Esophagus (tissue), 2 donors: ENCODE measurements around the gene CUBN. TPM values are rescaled to one million over a fixed set of nuclear protein-coding genes. Genes with fewer than 3 reads are reported as not detected.

Experiments used
- H3K27ac ChIP-seq, 2 donors: one replicate each; pipeline ENCODE4 v1.5.1; 2013; ENCODE audit warnings: low read depth in 2 of 2, mild to moderate bottlenecking in 2 of 2, inconsistent platforms in 1 of 2, low read length in 1 of 2, moderate library complexity in 1 of 2
- H3K27me3 ChIP-seq, 2 donors: one replicate each; pipeline ENCODE4 v1.6.1; 2013; ENCODE audit warnings: low read length in 2 of 2, control low read depth in 1 of 2, mild to moderate bottlenecking in 1 of 2; ENCODE audit not compliant: insufficient read depth in 2 of 2, control insufficient read depth in 1 of 2
- H3K36me3 ChIP-seq, 2 donors: one replicate each; pipeline ENCODE4 v1.6.1; 2013; ENCODE audit warnings: low read length in 1 of 2; ENCODE audit not compliant: control insufficient read depth in 2 of 2, insufficient read depth in 2 of 2
- H3K4me1 ChIP-seq, 2 donors: one replicate each; pipeline ENCODE4 v1.6.1; 2013; ENCODE audit warnings: low read length in 1 of 2; ENCODE audit not compliant: control insufficient read depth in 2 of 2, insufficient read depth in 2 of 2
- H3K4me3 ChIP-seq, 2 donors: one replicate each; pipeline ENCODE4 v1.5.1; 2013; ENCODE audit warnings: low read length in 2 of 2, mild to moderate bottlenecking in 2 of 2, low read depth in 1 of 2, moderate library complexity in 1 of 2
- H3K9me3 ChIP-seq, 2 donors: one replicate each; pipeline ENCODE4 v1.6.1; 2013; ENCODE audit warnings: mild to moderate bottlenecking in 2 of 2, low read depth in 1 of 2, low read length in 1 of 2, moderate library complexity in 1 of 2; ENCODE audit not compliant: control insufficient read depth in 2 of 2, insufficient read depth in 1 of 2
- WGBS, 2 donors: extraction: QIAGEN DNeasy Blood & Tissue Kit; methylation state at CpG; one replicate each; pipeline ENCODE4 v1.1.7; 2013; 5-methylcytosine and 5-hydroxymethylcytosine counted together
- polyA plus RNA-seq, 2 donors: library from polyadenylated mRNA; stranded (reverse); fragments of 200-250 nt; gene quantifications; one replicate each; pipeline ENCODE4 v1.2.3, GENCODE V29; 2013
- donor health status: healthy with polysubstance abuse.
- donor health status: Bipolar disorder and iron deficiency.

The CUBN gene
- polyA plus RNA-seq, 2 donors = 0.16 to 0.22 TPM

- Histone ChIP-seq H3K4me1 (no peaks in the 10 kb centered on the region), H3K9me3 (no peaks in the 10 kb centered on the region), H3K27me3 (no peaks in the 10 kb centered on the region), H3K4me3 (no peak overlapping the region), H3K27ac (no peak overlapping the region), H3K36me3 (no peaks in the 10 kb centered on the region)
- WGBS, 2 donors = 70% methylated on average over 5 of the region's 5 CpGs
Measured at GRCh38 chr10:17144757-17145156, 15.1 kb upstream of the CUBN start.

- H3K4me1 ChIP-seq = no peaks in the 10 kb centered on the region
- no peak overlapping the region for H3K4me3 ChIP-seq
- 93 to 96% methylated on average over 2 of the region's 2 CpGs for WGBS, 2 donors
- H3K36me3 ChIP-seq = no peaks in the 10 kb centered on the region
- H3K9me3 ChIP-seq = no peaks in the 10 kb centered on the region
- H3K27ac ChIP-seq = no peak overlapping the region
- H3K27me3 ChIP-seq = no peaks in the 10 kb centered on the region
Measured at GRCh38 chr10:17144032-17144431, 14.4 kb upstream of the CUBN start.

GRCh38 chr10:17143055-17143690 lies 13.6 kb upstream of the CUBN start:
- WGBS, 2 donors = 73 to 80% methylated on average over 3 of the region's 3 CpGs
- no peak overlapping the region for H3K27ac ChIP-seq
- no peak overlapping the region for H3K4me3 ChIP-seq
- no peaks in the 10 kb centered on the region for H3K9me3 ChIP-seq
- no peaks in the 10 kb centered on the region for H3K36me3 ChIP-seq
- no peaks in the 10 kb centered on the region for H3K27me3 ChIP-seq
- H3K4me1 ChIP-seq = no peaks in the 10 kb centered on the region

GRCh38 chr10:17141504-17142229 lies 12.1 kb upstream of the CUBN start:
- H3K36me3 ChIP-seq = no peaks in the 10 kb centered on the region
- WGBS, 2 donors = 73 to 88% methylated on average over 1 of the region's 1 CpG
- H3K27ac ChIP-seq = no peak overlapping the region

GRCh38 chr10:17140386-17140761 lies 10.8 kb upstream of the CUBN start:
- H3K9me3 ChIP-seq = no peaks in the 10 kb centered on the region
- no peaks in the 10 kb centered on the region for H3K36me3 ChIP-seq
- no peak overlapping the region for H3K4me3 ChIP-seq

More at GRCh38 chr10:17141504-17142229, 12.1 kb upstream of the CUBN start:
- H3K4me1 ChIP-seq = no peaks in the 10 kb centered on the region
- H3K4me3 ChIP-seq = no peak overlapping the region
- no peaks in the 10 kb centered on the region for H3K9me3 ChIP-seq
- H3K27me3 ChIP-seq = no peaks in the 10 kb centered on the region

GRCh38 chr10:17138460-17139042 lies 8.9 kb upstream of the CUBN start:
- H3K9me3 ChIP-seq = no peaks in the 10 kb centered on the region
- no peaks in the 10 kb centered on the region for H3K27me3 ChIP-seq
- H3K4me3 ChIP-seq = no peak overlapping the region
- no peaks in the 10 kb centered on the region for H3K36me3 ChIP-seq
- no peak overlapping the region for H3K27ac ChIP-seq
- 32 to 44% methylated on average over 5 of the region's 5 CpGs for WGBS, 2 donors
- no peaks in the 10 kb centered on the region for H3K4me1 ChIP-seq

More at GRCh38 chr10:17140386-17140761, 10.8 kb upstream of the CUBN start:
- Histone ChIP-seq H3K4me1 (no peaks in the 10 kb centered on the region), H3K27me3 (no peaks in the 10 kb centered on the region), H3K27ac (no peak overlapping the region)

GRCh38 chr10:17134737-17135260 lies 5.2 kb upstream of the CUBN start:
- Histone ChIP-seq H3K27ac (no peak overlapping the region), H3K27me3 (no peaks in the 10 kb centered on the region), H3K9me3 (no peaks in the 10 kb centered on the region), H3K36me3 (no peaks in the 10 kb centered on the region), H3K4me3 (no peak overlapping the region), H3K4me1 (no peaks in the 10 kb centered on the region)

- no peaks in the 10 kb centered on the region for H3K36me3 ChIP-seq
- no peak overlapping the region for H3K27ac ChIP-seq
- H3K4me3 ChIP-seq = no peak overlapping the region
- H3K4me1 ChIP-seq = no peaks in the 10 kb centered on the region
- no peaks in the 10 kb centered on the region for H3K9me3 ChIP-seq
- no peaks in the 10 kb centered on the region for H3K27me3 ChIP-seq
- WGBS, 2 donors = 89 to 100% methylated on average over 2 of the region's 2 CpGs
Measured at GRCh38 chr10:17134282-17134681, 4.7 kb upstream of the CUBN start.

- WGBS, 2 donors = 85 to 87% methylated on average over 3 of the region's 3 CpGs
- no peaks in the 10 kb centered on the region for H3K9me3 ChIP-seq
- H3K4me1 ChIP-seq = no peaks in the 10 kb centered on the region
- no peak overlapping the region for H3K4me3 ChIP-seq
- no peak overlapping the region for H3K27ac ChIP-seq
- no peaks in the 10 kb centered on the region for H3K36me3 ChIP-seq
- no peaks in the 10 kb centered on the region for H3K27me3 ChIP-seq
Measured at GRCh38 chr10:17128261-17128660, 1.4 kb downstream of the CUBN start.
